GM12878 (cell line): ENCODE data around the gene BEGAIN. TPM values are rescaled to one million over a fixed set of nuclear protein-coding genes. Genes with fewer than 3 reads are reported as not detected.

Source experiments
- ATAC-seq: fragments of 200-7000 bp; cut with Tn5 transposase; 3 replicates; pipeline ENCODE4 v1.9.1; 2020; ENCODE audit warnings: mild to moderate bottlenecking, moderate library complexity
- BruUV-seq: library from RNA; stranded (reverse); fragments of 400-500 nt; replicated peaks from 2 replicates; lab custom pipeline; 2021; lab: Mats Ljungman, UMichigan
- CTCF ChIA-PET: fragments of 300-600 bp; sonication (Branson Sonifier 250); formaldehyde crosslinking; extraction: SDS; loops from one replicate; lab custom pipeline; 2021; ENCODE audit warnings: inconsistent platforms; lab: Yijun Ruan, JAX
- POLR2A ChIA-PET: fragments of 350-600 bp; formaldehyde crosslinking; extraction: SDS; loops from one replicate; lab custom pipeline; 2021; ENCODE audit warnings: inconsistent platforms; lab: Charles Lee
- RAD21 ChIA-PET: fragments of 300-600 bp; sonication (Branson Sonifier 250); formaldehyde crosslinking; loops from one replicate; lab custom pipeline; 2023; ENCODE audit warnings: antibody characterized with exemption; ENCODE audit not compliant: unreplicated experiment; lab: Charles Lee
- SMC1A ChIA-PET: fragments of 300-600 bp; sonication (Branson Sonifier 250); formaldehyde crosslinking; loops from one replicate; lab custom pipeline; 2023; ENCODE audit not compliant: unreplicated experiment, uncharacterized antibody; lab: Charles Lee
- DNase-seq: peaks from one replicate; pipeline ENCODE4 v3.0.0-alpha.2; 2011; ENCODE audit warnings: low read depth, low spot score
- FAIRE-seq: peaks from 3 replicates; lab custom pipeline; 2011; peaks lifted over from hg19 to GRCh38; lab: Jason Lieb, UNC
- H2AFZ ChIP-seq: 2 replicates; pipeline ENCODE4 v1.6.0; 2011; ENCODE audit warnings: low read depth, low read length, control low read depth; ENCODE audit not compliant: control insufficient read depth
- H3K27ac ChIP-seq: 2 replicates; pipeline ENCODE4 v1.5.1; 2011; ENCODE audit warnings: control low read depth; ENCODE audit not compliant: control insufficient read depth, insufficient read depth
- H3K27me3 ChIP-seq, 2 experiments: replicated peaks in 1 of 2; 2 replicates each; pipeline versions ENCODE4 v1.6.0 to v1.6.1; 2011; ENCODE audit warnings: low read length in 1 of 2; ENCODE audit not compliant: control insufficient read depth in 2 of 2, insufficient read depth in 2 of 2
- H3K36me3 ChIP-seq, 2 experiments: 2 replicates each; pipeline ENCODE4 v1.5.1; 2011; ENCODE audit warnings: low read length in 1 of 2; ENCODE audit not compliant: control insufficient read depth in 2 of 2, insufficient read depth in 2 of 2
- H3K4me1 ChIP-seq: 2 replicates; pipeline ENCODE4 v1.6.1; 2011; ENCODE audit warnings: mild to moderate bottlenecking, low read length, moderate library complexity, mixed read lengths; ENCODE audit not compliant: control insufficient read depth, insufficient read depth
- H3K4me2 ChIP-seq: 2 replicates; pipeline ENCODE4 v1.6.0; 2011; ENCODE audit warnings: control low read depth; ENCODE audit not compliant: control insufficient read depth, insufficient read depth
- H3K4me3 ChIP-seq: fragments of 200-600 bp; sonication (generic); 2 replicates; pipeline ENCODE4 v1.5.1; 2016
- H3K79me2 ChIP-seq: 2 replicates; pipeline ENCODE4 v1.6.0; 2011; ENCODE audit warnings: low read length; ENCODE audit not compliant: control insufficient read depth, insufficient read depth
- H3K9ac ChIP-seq: 2 replicates; pipeline ENCODE4 v1.8.0; 2011; ENCODE audit warnings: low read length, control low read depth, mixed read lengths; ENCODE audit not compliant: control insufficient read depth, insufficient read depth
- H3K9me3 ChIP-seq: replicated peaks from 3 replicates; pipeline ENCODE4 v1.5.1; 2011; ENCODE audit warnings: mild to moderate bottlenecking, low read length; ENCODE audit not compliant: control insufficient read depth, insufficient read depth
- H4K20me1 ChIP-seq: 2 replicates; pipeline ENCODE4 v1.6.0; 2011; ENCODE audit not compliant: control insufficient read depth, insufficient read depth
- KLF5 ChIP-seq: fragments of 450-650 bp; IDR thresholded peaks from 2 replicates; pipeline ENCODE4 v1.6.1; 2014; ENCODE audit warnings: mild to moderate bottlenecking; ENCODE audit not compliant: partially characterized antibody
- MEF2A ChIP-seq: IDR thresholded peaks from 2 replicates; pipeline ENCODE4 v1.6.1; 2011; ENCODE audit warnings: low read depth, mild to moderate bottlenecking, low read length, moderate library complexity; ENCODE audit not compliant: insufficient read depth
- MTA3 ChIP-seq: IDR thresholded peaks from 2 replicates; pipeline ENCODE4 v1.6.1; 2012; ENCODE audit warnings: low read length, inconsistent platforms, borderline replicate concordance
- NFIC ChIP-seq: IDR thresholded peaks from 2 replicates; pipeline ENCODE4 v1.6.1; 2012; ENCODE audit warnings: low read depth, mild to moderate bottlenecking, inconsistent platforms, low read length, moderate library complexity
- NRF1 ChIP-seq: conservative IDR thresholded peaks from 2 replicates; pipeline ENCODE4 v1.6.1; 2011; ENCODE audit warnings: mild to moderate bottlenecking, low read depth, low read length, improper control_type of control experiment
- PML ChIP-seq: IDR thresholded peaks from 2 replicates; pipeline ENCODE4 v1.6.1; 2012; ENCODE audit warnings: low read length, inconsistent platforms
- POLR2AphosphoS2 ChIP-seq: IDR thresholded peaks from 2 replicates; pipeline ENCODE4 v1.6.1; 2011; ENCODE audit warnings: low read depth, mild to moderate bottlenecking, low read length, improper control_type of control experiment, moderate library complexity
- SMARCA5 ChIP-seq: fragments of 450-650 bp; IDR thresholded peaks from 2 replicates; pipeline ENCODE4 v1.6.1; 2017; ENCODE audit warnings: mild to moderate bottlenecking
- STAT3 ChIP-seq: IDR thresholded peaks from 2 replicates; pipeline ENCODE4 v1.6.1; 2011; ENCODE audit warnings: low read depth, low read length, improper control_type of control experiment
- TBL1XR1 ChIP-seq: IDR thresholded peaks from 2 replicates; pipeline ENCODE4 v1.6.1; 2012; ENCODE audit warnings: low read depth, low read length, improper control_type of control experiment
- ZBTB33 ChIP-seq: fragments of 450-650 bp; IDR thresholded peaks from 2 replicates; pipeline ENCODE4 v1.6.1; 2017; ENCODE audit warnings: mild to moderate bottlenecking
- WGBS: methylation state at CpG from one replicate; pipeline ENCODE4 v1.1.6; 2016; ENCODE audit warnings: low lambda C conversion rate; ENCODE audit not compliant: insufficient replicate concordance, insufficient coverage; ENCODE audit errors: missing lambda C conversion rate; 5-methylcytosine and 5-hydroxymethylcytosine counted together
- in situ Hi-C: fragments of 300-500 bp; cut with MboI; formaldehyde crosslinking; loops from 9 replicates; pipeline ENCODE4 v1.14.3; 2018; ENCODE audit warnings: mixed read lengths
- intact Hi-C: fragments of 100-400 bp; cut with micrococcal nuclease; formaldehyde crosslinking; loops from one replicate; pipeline ENCODE4 v1.14.2; 2022; ENCODE audit not compliant: unreplicated experiment
- polyA plus RNA-seq, 11 experiments: library from polyadenylated mRNA; depleted of rRNA in 4 of 11; unstranded in 6 of 11; stranded (reverse) in 5 of 11; fragments of >200 nt; fragmentation: Nextera tagmentation in 4 of 11; fragmentation: Illumina TruSeq in 1 of 11; extraction: Ambion mirVana in 4 of 11; extraction: Trizol in 1 of 11; gene quantifications; 1 replicate in 1 of 11; 2 replicates in 10 of 11; pipeline versions ENCODE4 v1.2.1 to v1.2.3, GENCODE V29; 2011 to 2016; ENCODE audit warnings: inconsistent platforms in 2 of 11, missing spikeins in 2 of 11, low read depth in 1 of 11
- total RNA-seq, 4 experiments: library from RNA; depleted of rRNA in 3 of 4; stranded (reverse); fragments of >200 nt in 3 of 4; fragmentation: Illumina TruSeq in 1 of 4; extraction: Trizol in 1 of 4; gene quantifications; 2 replicates each; pipeline versions ENCODE4 v1.2.1 to v1.2.3, GENCODE V29; 2013 to 2021
- TF ChIP-seq, protein P1 (sequence below): IDR thresholded peaks from 2 replicates; pipeline ENCODE4 v1.6.1; 2012; ENCODE audit warnings: low read length, inconsistent platforms

The BEGAIN gene
- total and polyA plus RNA-seq, 10 of the 15 experiments (the other 5 are each of a cell fraction or from before 2014, with no cell fraction given), result 0.01 to 0.31 (median 0.06) TPM; not detected in 5

DNA sequence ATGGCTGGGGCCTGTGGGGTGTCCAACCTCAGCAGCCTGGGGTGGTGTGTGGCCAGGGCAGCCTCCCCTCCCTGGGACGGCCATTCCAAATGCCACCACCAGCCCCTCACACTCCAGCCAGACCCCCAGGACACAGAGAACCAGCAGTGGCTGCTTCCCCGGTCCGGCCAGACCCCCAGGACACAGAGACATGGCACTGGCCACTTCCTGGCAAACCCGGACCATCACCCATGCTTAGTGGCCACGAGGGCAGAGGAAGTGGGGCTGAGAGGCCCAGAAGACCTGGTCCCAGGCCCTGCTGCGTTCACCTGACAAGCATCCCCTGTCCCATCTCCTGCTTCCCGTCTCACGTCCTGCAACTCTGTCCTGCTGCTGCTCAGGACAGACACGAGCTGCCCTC lies 26.7 kb downstream of the BEGAIN start:
- SMC1A ChIA-PET, result no interaction called here

DNA sequence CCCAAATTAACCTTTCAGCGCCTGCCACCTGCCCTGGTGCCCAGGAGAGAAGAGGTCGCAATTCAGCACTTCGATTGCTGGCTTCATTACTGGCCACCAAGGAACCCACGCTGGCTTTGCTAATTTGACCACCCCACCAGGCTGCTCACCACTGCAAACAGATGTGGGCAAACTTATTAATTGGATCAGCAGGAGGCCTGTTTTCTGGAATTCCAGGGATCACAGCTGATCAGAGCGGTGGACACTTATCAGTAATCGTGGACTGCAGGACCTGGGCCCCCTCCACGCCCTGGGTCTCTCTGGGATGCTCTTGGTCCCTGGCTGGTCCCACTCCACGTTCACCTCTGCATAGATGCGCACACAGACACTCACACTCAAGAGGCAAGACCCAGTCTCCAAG lies 27.8 kb downstream of the BEGAIN start:
- no peaks in the 10 kb centered on the region for H3K9me3 ChIP-seq
- H2AFZ ChIP-seq, result no peak overlapping the region
- H3K9ac ChIP-seq, result no peak overlapping the region
- SMC1A ChIA-PET, result no interaction called here
- no peak overlapping the region for H3K4me2 ChIP-seq
- H3K4me3 ChIP-seq, result no peak overlapping the region
- CTCF ChIA-PET, result no interaction called here
- H3K27me3 ChIP-seq, result no peaks in the 10 kb centered on the region
- no peaks in the 10 kb centered on the region; the same call in 1 of the 2 replicates for H4K20me1 ChIP-seq
- H3K36me3 ChIP-seq, result no peaks in the 10 kb centered on the region
- FAIRE-seq (no peak), ATAC-seq (no peak), DNase-seq (no peak)
- intact Hi-C loops (no loop called here), in situ Hi-C loops (no loop called here)
- H3K4me1 ChIP-seq, result no peaks in the 10 kb centered on the region
- TF ChIP-seq, protein P1, sequence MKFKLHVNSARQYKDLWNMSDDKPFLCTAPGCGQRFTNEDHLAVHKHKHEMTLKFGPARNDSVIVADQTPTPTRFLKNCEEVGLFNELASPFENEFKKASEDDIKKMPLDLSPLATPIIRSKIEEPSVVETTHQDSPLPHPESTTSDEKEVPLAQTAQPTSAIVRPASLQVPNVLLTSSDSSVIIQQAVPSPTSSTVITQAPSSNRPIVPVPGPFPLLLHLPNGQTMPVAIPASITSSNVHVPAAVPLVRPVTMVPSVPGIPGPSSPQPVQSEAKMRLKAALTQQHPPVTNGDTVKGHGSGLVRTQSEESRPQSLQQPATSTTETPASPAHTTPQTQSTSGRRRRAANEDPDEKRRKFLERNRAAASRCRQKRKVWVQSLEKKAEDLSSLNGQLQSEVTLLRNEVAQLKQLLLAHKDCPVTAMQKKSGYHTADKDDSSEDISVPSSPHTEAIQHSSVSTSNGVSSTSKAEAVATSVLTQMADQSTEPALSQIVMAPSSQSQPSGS, result no peak
- TF ChIP-seq KLF5 (no peak), NFIC (no peak), MTA3 (no peak), NRF1 (no peak), STAT3 (no peak), PML (no peak), TBL1XR1 (no peak), SMARCA5 (no peak)
- 39% methylated on average over 9 of the region's 9 CpGs for WGBS
- RAD21 ChIA-PET, result no interaction called here
- H3K79me2 ChIP-seq, result no peaks in the 10 kb centered on the region
- BruUV-seq, result no TSS peak
- H3K27ac ChIP-seq, result no peak overlapping the region
- POLR2A ChIA-PET, result no interaction called here

More for the DNA sequence above, 26.7 kb downstream of the BEGAIN start:
- intact Hi-C loops (no loop called here), in situ Hi-C loops (no loop called here)
- Histone ChIP-seq H3K36me3 (no peaks in the 10 kb centered on the region), H3K4me3 (no peak overlapping the region), H3K4me1 (no peaks in the 10 kb centered on the region), H3K9me3 (no peaks in the 10 kb centered on the region), H2AFZ (no peak overlapping the region), H3K27me3 (no peaks in the 10 kb centered on the region), H3K27ac (no peak overlapping the region), H4K20me1 (no peaks in the 10 kb centered on the region; the same call in 1 of the 2 replicates), H3K79me2 (no peaks in the 10 kb centered on the region), H3K4me2 (no peak overlapping the region), H3K9ac (no peak overlapping the region)
- DNase-seq, result no peak
- FAIRE-seq, result no peak
- no peak for TF ChIP-seq MEF2A
- no peak for TF ChIP-seq POLR2AphosphoS2
- no peak for TF ChIP-seq ZBTB33
- RAD21 ChIA-PET, result no interaction called here
- no TSS peak for BruUV-seq
- 14% methylated on average over 9 of the region's 9 CpGs for WGBS
- CTCF ChIA-PET, result no interaction called here
- POLR2A ChIA-PET, result no interaction called here
- ATAC-seq, result no peak
